ENCODE measurements around the gene ZNRF3.

Gene ZNRF3

GRCh38 chr22:28922540-28923244, 39.3 kb downstream of the ZNRF3 start:
- Mint-ChIP-seq H3K4me1 (no peaks in the 10 kb centered on the region), H3K9me3 (no peaks in the 10 kb centered on the region), H3K27me3 (peaks cover 60% of the 10 kb centered on the region), H3K4me3 (no peak overlapping the region), H3K27ac (no peak overlapping the region), H3K36me3 (no peaks in the 10 kb centered on the region)
- no peak for DNase-seq
- CTCF ChIA-PET: interaction anchor here (1.1 kb wide), 1 partner anchor 43 kb away, joined by 3 read pairs; no protein-coding TSS in a partner anchor

DNA sequence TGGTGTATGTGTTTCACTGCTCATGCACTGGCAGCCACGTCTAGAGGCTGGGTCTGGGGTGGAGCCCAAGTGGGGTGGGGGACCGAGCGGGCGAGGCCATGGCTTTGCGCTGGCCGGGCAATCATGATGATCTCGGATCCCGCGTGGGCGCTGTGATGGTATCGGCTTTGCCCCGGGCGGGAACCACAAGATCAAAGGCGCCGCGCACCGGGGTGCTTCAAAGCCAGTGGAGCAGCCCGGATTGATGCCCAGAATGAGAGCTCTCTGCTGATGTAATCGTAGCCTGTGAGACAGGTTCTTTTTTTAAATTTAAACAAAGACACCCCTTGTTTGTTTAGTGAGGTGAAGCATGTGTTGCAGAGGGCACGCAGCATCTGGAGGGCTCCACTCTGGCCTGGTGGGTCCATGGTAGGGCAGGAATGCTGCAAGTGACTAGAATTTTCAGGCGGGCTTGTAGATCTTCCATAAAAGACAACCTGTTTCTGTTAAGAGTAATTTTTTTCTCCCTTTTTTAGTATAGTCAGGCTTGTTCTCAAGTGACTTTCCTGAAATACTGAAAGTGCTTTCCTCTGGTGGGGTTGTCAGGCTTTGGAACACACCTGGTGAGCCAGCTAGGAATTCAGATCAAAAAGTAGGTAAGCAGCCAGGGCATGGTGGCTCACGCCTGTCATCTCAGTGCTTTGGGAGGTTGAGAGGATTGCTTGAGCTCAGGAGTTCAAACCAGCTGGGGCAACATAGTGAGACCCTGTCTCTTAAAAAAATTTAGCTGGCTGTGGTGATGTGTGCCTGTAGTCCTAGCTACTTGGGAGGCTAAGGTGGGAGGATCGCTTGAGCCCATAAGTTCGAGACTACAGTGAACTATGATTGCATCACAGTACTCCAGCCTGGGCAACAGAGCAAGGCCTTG, 40.7 kb downstream of the ZNRF3 start:
- Mint-ChIP-seq H3K36me3 (no peaks in the 10 kb centered on the region), H3K9me3 (no peaks in the 10 kb centered on the region), H3K4me1 (no peaks in the 10 kb centered on the region), H3K27ac (no peak overlapping the region), H3K4me3 (no peak overlapping the region), H3K27me3 (peaks cover 51% of the 10 kb centered on the region)
- CTCF ChIA-PET: interaction anchor here (1.1 kb wide), 1 partner anchor 41 kb away, joined by 3 read pairs; no protein-coding TSS in a partner anchor
- no peak for DNase-seq

DNA sequence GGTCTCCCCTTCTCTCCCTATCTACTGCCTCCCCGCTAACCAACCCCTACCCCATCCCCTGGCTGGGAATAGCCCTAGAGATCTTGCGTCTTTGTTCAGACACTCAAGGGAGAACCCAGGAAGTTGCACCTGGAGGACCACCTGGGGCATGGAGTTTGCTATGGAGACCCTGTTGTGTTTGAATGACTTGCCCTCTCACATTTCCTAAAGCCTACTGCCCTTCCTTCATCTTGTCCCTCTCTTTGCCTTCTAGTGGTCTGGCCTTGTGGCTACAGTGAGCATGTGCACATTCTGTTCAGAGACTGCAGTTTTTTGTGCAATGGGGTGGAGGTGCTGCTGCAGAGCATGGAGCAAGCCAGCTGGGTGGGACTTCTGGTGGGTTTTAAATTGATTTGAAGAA, 42.5 kb downstream of the ZNRF3 start:
- H3K4me3 Mint-ChIP-seq: no peak overlapping the region
- H3K27me3 Mint-ChIP-seq: peaks cover 58% of the 10 kb centered on the region
- DNase-seq: no peak
- CTCF ChIA-PET: no interaction called here
- H3K36me3 Mint-ChIP-seq: no peaks in the 10 kb centered on the region
- H3K9me3 Mint-ChIP-seq: no peaks in the 10 kb centered on the region
- no peak overlapping the region for H3K27ac Mint-ChIP-seq
- no peaks in the 10 kb centered on the region for H3K4me1 Mint-ChIP-seq

GRCh38 chr22:28927630-28928029, 44.3 kb downstream of the ZNRF3 start:
- Mint-ChIP-seq H3K27ac (no peak overlapping the region), H3K4me3 (no peak overlapping the region), H3K4me1 (no peaks in the 10 kb centered on the region), H3K36me3 (no peaks in the 10 kb centered on the region), H3K27me3 (peaks cover 67% of the 10 kb centered on the region), H3K9me3 (no peaks in the 10 kb centered on the region)
- CTCF ChIA-PET: no interaction called here
- DNase-seq: no peak

GRCh38 chr22:28929197-28929596, 45.8 kb downstream of the ZNRF3 start:
- H3K36me3 Mint-ChIP-seq: no peaks in the 10 kb centered on the region
- CTCF ChIA-PET: no interaction called here
- H3K27me3 Mint-ChIP-seq: peaks cover 61% of the 10 kb centered on the region
- no peak overlapping the region for H3K27ac Mint-ChIP-seq
- no peak for DNase-seq
- H3K4me1 Mint-ChIP-seq: no peaks in the 10 kb centered on the region
- H3K9me3 Mint-ChIP-seq: no peaks in the 10 kb centered on the region
- H3K4me3 Mint-ChIP-seq: no peak overlapping the region

DNA sequence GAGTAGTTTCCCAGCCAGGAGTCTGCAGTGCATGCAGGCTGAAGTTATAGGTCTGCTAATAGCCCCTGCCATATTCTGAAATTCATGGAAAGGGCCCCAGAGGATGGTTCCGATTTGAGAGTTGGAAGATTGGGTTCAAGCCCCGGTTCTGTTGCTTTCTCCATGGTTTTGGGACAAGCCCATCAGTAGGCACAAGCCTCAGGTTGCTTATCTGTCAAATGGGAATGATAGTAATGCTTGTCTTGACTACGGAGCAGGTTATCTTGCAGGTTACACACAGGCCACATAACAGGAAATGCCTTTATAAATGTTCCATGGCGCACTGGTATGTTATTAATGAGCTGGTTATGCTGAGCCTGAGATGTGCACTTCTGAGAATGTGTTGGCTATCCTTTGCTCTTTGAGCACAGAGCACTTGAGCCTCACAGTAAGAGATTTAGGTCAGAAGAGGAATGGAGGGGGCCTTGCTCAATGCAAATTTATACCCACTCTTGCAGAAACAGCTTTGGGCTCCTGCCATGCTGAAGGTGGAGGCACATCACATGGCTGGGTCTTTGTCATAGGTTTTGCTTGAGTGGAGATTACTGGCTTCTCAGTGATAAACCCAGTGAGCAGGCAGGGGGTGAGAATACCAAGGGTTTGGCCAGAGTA, 47.1 kb downstream of the ZNRF3 start:
- Mint-ChIP-seq H3K4me1 (no peaks in the 10 kb centered on the region), H3K27ac (no peak overlapping the region), H3K4me3 (no peak overlapping the region), H3K9me3 (no peaks in the 10 kb centered on the region), H3K27me3 (peaks cover 58% of the 10 kb centered on the region), H3K36me3 (no peaks in the 10 kb centered on the region)
- no peak for DNase-seq
- CTCF ChIA-PET: no interaction called here

DNA sequence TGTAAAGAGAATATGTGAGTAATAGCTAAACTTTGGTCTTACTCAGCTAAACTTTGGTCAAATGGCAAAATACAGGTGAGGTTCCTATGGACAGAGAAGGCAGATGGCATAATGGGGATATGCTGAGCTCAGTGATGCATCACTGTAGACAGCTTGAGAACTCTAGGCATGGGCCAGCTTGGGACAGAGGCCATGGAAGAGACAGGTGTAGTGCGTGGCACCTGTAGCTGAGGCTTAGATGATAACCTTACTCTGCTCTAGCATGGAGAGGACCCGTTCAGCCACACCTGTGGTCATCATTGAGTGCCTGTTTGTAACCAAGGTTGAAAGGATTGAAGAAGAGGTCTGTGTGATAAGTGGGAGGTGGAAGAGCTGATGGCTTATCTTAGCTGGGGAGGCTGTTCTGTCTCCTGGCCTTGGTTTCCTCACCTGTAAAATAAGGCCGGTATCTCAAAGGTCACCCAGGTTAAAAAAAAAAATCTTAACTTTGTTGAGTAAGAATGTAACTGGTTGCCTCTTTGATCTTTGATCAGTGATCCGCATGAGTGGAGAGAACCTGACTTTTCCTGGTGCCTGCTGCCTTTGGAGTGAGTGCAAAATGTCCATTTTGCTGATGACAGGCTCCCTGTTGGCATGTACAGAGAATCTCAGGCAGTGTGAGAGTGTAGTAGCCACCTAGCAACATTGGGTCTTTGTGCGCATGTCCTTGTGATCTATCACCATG, 48.6 kb downstream of the ZNRF3 start:
- Mint-ChIP-seq H3K27ac (no peak overlapping the region), H3K4me3 (no peak overlapping the region), H3K27me3 (peaks cover 65% of the 10 kb centered on the region), H3K9me3 (no peaks in the 10 kb centered on the region), H3K36me3 (no peaks in the 10 kb centered on the region), H3K4me1 (no peaks in the 10 kb centered on the region)
- CTCF ChIA-PET: no interaction called here
- DNase-seq: no peak

DNA sequence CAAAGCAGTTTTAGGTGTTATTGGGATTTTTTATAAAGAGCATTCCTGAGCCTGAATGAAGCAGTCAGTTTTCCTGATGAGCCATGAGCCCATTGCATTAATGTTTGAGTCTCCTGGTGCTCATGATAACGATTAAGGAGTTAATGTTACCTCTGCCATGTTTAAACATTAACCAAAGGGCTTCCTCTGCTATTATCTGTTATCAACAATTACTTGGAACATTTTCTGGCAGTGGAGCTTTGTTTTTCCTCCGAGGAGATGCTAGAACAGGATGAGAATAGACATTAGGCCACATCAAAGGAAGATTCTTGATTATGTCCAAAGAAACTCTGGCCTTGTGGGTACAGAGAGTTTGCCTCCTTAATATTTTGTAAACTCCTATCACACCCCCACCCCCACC, 49.9 kb downstream of the ZNRF3 start:
- no peaks in the 10 kb centered on the region for H3K9me3 Mint-ChIP-seq
- H3K36me3 Mint-ChIP-seq: no peaks in the 10 kb centered on the region
- no peak overlapping the region for H3K27ac Mint-ChIP-seq
- no peaks in the 10 kb centered on the region for H3K4me1 Mint-ChIP-seq
- CTCF ChIA-PET: no interaction called here
- no peak for DNase-seq
- H3K27me3 Mint-ChIP-seq: peaks cover 72% of the 10 kb centered on the region
- no peak overlapping the region for H3K4me3 Mint-ChIP-seq

DNA sequence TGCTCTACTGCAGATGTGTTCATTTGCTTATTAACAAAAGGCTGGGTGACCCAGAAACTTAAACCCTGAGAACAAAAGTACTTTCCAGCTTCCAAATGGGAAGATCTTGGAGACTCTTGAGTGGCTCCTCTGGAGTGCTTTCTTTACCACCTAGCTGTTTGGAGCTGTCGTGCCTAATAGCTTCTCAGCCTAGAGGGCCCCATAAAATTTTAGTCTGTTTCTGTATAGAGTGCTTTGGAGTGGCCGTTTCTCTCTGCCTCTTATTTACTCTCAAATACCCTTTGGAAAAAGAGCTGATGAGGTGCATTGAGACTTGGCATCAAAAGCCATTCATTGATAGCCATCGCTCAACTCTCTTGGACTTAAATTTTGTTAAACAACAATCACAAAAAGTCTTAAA, 50.7 kb downstream of the ZNRF3 start:
- Mint-ChIP-seq H3K36me3 (no peaks in the 10 kb centered on the region), H3K27ac (no peak overlapping the region), H3K4me1 (no peaks in the 10 kb centered on the region), H3K9me3 (no peaks in the 10 kb centered on the region), H3K4me3 (no peak overlapping the region), H3K27me3 (peaks cover 76% of the 10 kb centered on the region)
- DNase-seq: no peak
- CTCF ChIA-PET: no interaction called here

DNA sequence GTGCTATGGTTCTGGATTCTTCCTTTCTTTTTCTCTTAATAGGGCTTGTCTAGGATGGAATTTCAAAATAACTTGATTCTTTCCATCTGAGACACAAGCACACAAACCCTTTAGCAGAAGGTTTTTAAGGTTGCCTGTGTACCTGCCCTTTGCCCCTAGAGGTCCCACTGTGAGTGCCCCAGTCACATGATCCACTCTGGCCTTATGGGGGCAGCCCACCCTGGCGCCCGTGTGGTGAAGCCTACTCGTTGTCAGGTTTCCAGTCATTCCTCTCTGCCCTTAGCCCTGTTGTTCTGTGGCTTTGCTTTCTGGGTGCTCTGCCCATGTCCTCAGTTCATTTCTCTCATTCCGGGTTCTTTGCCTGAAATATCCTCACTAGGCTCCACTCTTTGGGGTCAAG, 51.8 kb downstream of the ZNRF3 start:
- no peak for DNase-seq
- H3K27ac Mint-ChIP-seq: no peak overlapping the region
- H3K4me1 Mint-ChIP-seq: no peaks in the 10 kb centered on the region
- no peaks in the 10 kb centered on the region for H3K36me3 Mint-ChIP-seq
- H3K4me3 Mint-ChIP-seq: no peak overlapping the region
- CTCF ChIA-PET: no interaction called here
- H3K9me3 Mint-ChIP-seq: no peaks in the 10 kb centered on the region
- peaks cover 80% of the 10 kb centered on the region for H3K27me3 Mint-ChIP-seq

DNA sequence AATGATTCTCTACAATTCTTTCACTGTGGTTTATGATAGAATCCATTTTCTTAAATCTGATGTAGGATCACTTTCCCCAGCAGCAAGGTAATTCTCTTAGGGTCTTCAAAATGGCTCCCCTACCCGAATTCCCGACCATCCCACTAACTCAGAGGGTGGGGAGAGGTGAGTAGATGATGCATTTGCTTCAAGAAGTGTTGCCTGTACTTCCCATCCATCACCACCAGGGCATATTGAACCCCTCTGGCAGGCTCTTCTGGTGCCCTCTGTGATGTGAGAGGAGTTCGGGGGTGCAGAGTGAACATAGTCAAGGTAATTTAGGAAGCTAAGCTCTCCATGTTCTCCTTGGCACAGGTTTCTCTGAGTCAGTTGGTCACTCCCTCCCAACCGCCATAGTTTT, 52.3 kb downstream of the ZNRF3 start:
- no peak for DNase-seq
- H3K9me3 Mint-ChIP-seq: no peaks in the 10 kb centered on the region
- peaks cover 80% of the 10 kb centered on the region for H3K27me3 Mint-ChIP-seq
- H3K27ac Mint-ChIP-seq: no peak overlapping the region
- CTCF ChIA-PET: no interaction called here
- no peaks in the 10 kb centered on the region for H3K4me1 Mint-ChIP-seq
- H3K36me3 Mint-ChIP-seq: no peaks in the 10 kb centered on the region
- H3K4me3 Mint-ChIP-seq: no peak overlapping the region

DNA sequence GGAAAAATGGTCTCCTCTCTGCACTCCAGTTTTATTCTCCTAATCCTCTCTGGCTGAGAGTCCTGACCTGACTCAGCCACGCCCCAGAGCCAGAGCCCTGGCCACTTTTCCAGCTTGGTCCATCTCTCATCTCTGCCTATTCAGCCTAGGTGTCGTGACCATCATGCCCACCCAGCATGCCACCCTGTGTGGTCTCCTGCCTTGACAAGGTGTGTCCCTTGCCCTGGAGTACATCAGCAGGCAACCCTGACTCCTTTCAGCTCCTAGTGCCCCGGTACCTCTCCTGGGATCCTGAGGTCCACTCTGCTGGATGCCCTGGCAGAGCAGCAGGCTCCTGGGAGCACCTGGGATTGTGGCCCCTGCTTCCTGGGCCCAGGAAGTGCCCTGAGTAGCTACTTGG, 52.8 kb downstream of the ZNRF3 start:
- no peaks in the 10 kb centered on the region for H3K36me3 Mint-ChIP-seq
- H3K27me3 Mint-ChIP-seq: peaks cover 80% of the 10 kb centered on the region
- H3K27ac Mint-ChIP-seq: no peak overlapping the region
- no peaks in the 10 kb centered on the region for H3K4me1 Mint-ChIP-seq
- no peaks in the 10 kb centered on the region for H3K9me3 Mint-ChIP-seq
- CTCF ChIA-PET: no interaction called here
- DNase-seq: no peak
- H3K4me3 Mint-ChIP-seq: no peak overlapping the region

GRCh38 chr22:28937206-28938025, 54.0 kb downstream of the ZNRF3 start:
- Mint-ChIP-seq H3K27me3 (peaks cover 79% of the 10 kb centered on the region), H3K4me1 (no peaks in the 10 kb centered on the region), H3K4me3 (no peak overlapping the region), H3K36me3 (no peaks in the 10 kb centered on the region), H3K27ac (no peak overlapping the region), H3K9me3 (no peaks in the 10 kb centered on the region)
- CTCF ChIA-PET: no interaction called here
- no peak for DNase-seq

Data from activated naive CD4-positive, alpha-beta T cell treated with anti-CD3 and anti-CD28 coated beads, Interleukin-2, amount 10 ng/mL, durations not matched to agents 7 days and 5 days (primary cell).